K562 (cell line): ENCODE results near the gene SFMBT2. TPM values are rescaled to one million over a fixed set of nuclear protein-coding genes. Genes with fewer than 3 reads are reported as not detected.

Experiments
- ATAC-seq: fragments of 200-7000 bp; cut with Tn5 transposase; 3 replicates; pipeline ENCODE4 v1.9.1; 2020; ENCODE audit warnings: moderate library complexity
- BruUV-seq: library from RNA; stranded (reverse); fragments of 400-500 nt; replicated peaks from 2 replicates; lab custom pipeline; 2021; lab: Mats Ljungman, UMichigan
- CTCF ChIA-PET: fragments of 300-600 bp; formaldehyde crosslinking; extraction: SDS; loops from one replicate; lab custom pipeline; 2021; ENCODE audit warnings: low intra/inter-chr PET ratio; lab: Yijun Ruan, JAX
- POLR2A ChIA-PET: fragments of 300-600, 350-650 bp; sonication (Branson Sonifier 250); formaldehyde crosslinking; extraction: SDS; loops from one replicate; lab custom pipeline; 2021; ENCODE audit warnings: antibody characterized with exemption, inconsistent platforms; lab: Yijun Ruan, JAX
- DNase-seq, 4 experiments: peaks; one replicate each; pipeline versions ENCODE4 v3.0.0 to v3.0.0-alpha.2; 2011 to 2018; ENCODE audit warnings: low spot score in 3 of 4, mixed read lengths in 3 of 4; ENCODE audit errors: extremely low read depth in 1 of 4
- FAIRE-seq: peaks from 2 replicates; lab custom pipeline; 2011; peaks lifted over from hg19 to GRCh38; lab: Jason Lieb, UNC
- H2AFZ ChIP-seq: 2 replicates; pipeline ENCODE4 v1.6.0; 2011; ENCODE audit warnings: low read depth, low read length, control low read depth, inconsistent platforms
- H3K27ac ChIP-seq: fragments of 200-600 bp; 3 replicates; pipeline ENCODE4 v1.8.0; 2011; ENCODE audit warnings: low read depth, mild to moderate bottlenecking, control low read depth, inconsistent platforms, low read length, moderate library complexity, mixed read lengths; ENCODE audit errors: extremely low read depth
- H3K27me3 ChIP-seq, 2 experiments: fragments of 300-600 bp in 1 of 2; 2 replicates in 1 of 2; 3 replicates in 1 of 2; pipeline versions ENCODE4 v1.6.0 to v1.8.0; 2011; ENCODE audit warnings: inconsistent platforms in 2 of 2, low read length in 2 of 2, mild to moderate bottlenecking in 1 of 2, mixed read lengths in 1 of 2, moderate library complexity in 1 of 2; ENCODE audit not compliant: control insufficient read depth in 2 of 2, insufficient read depth in 2 of 2
- H3K36me3 ChIP-seq: fragments of 300-600 bp; 3 replicates; pipeline ENCODE4 v1.8.0; 2011; ENCODE audit warnings: mild to moderate bottlenecking, low read length, inconsistent platforms; ENCODE audit not compliant: control insufficient read depth, insufficient read depth
- H3K4me1 ChIP-seq, 2 experiments: fragments of 200-600 bp in 1 of 2; replicated peaks in 1 of 2; 2 replicates in 1 of 2; 3 replicates in 1 of 2; pipeline versions ENCODE4 v1.5.1 to v1.8.0; 2011; ENCODE audit warnings: inconsistent platforms in 2 of 2, low read length in 2 of 2, mild to moderate bottlenecking in 1 of 2, mixed read lengths in 1 of 2, moderate library complexity in 1 of 2; ENCODE audit not compliant: control insufficient read depth in 2 of 2, insufficient read depth in 2 of 2
- H3K4me2 ChIP-seq: 2 replicates; pipeline ENCODE4 v1.6.1; 2011; ENCODE audit warnings: low read length, control low read depth, inconsistent platforms, mixed read lengths; ENCODE audit not compliant: insufficient read depth
- H3K4me3 ChIP-seq: fragments of 200-600 bp; sonication (generic), shearing (Covaris generic); 2 replicates; pipeline ENCODE4 v1.5.1; 2016; ENCODE audit warnings: control low read depth, inconsistent platforms
- H3K79me2 ChIP-seq: fragments of 200-600 bp; 3 replicates; pipeline ENCODE4 v1.8.0; 2011; ENCODE audit warnings: low read length, inconsistent platforms; ENCODE audit not compliant: control insufficient read depth, insufficient read depth
- H3K9ac ChIP-seq, 2 experiments: 2 replicates each; pipeline versions ENCODE4 v1.6.0 to v1.6.1; 2011; ENCODE audit warnings: low read depth in 2 of 2, low read length in 2 of 2, control low read depth in 1 of 2, inconsistent platforms in 1 of 2, mild to moderate bottlenecking in 1 of 2, mixed read lengths in 1 of 2; ENCODE audit not compliant: insufficient read depth in 1 of 2
- H3K9me1 ChIP-seq: one replicate; pipeline ENCODE4 v1.6.0; 2011; ENCODE audit warnings: inconsistent platforms, mild to moderate bottlenecking, low read length, moderate library complexity; ENCODE audit not compliant: control insufficient read depth, insufficient read depth
- H3K9me3 ChIP-seq: replicated peaks from 2 replicates; pipeline ENCODE4 v1.5.1; 2011; ENCODE audit warnings: low read depth, low read length, inconsistent platforms; ENCODE audit not compliant: control insufficient read depth, insufficient read depth
- H4K20me1 ChIP-seq: replicated peaks from 2 replicates; pipeline ENCODE4 v1.6.1; 2011; ENCODE audit warnings: low read length, inconsistent platforms, mixed read lengths; ENCODE audit not compliant: control insufficient read depth, insufficient read depth
- BACH1 ChIP-seq: fragments of 200-800 bp; sonication (Bioruptor generic); IDR thresholded peaks from 2 replicates; pipeline ENCODE4 v1.6.1; 2016; ENCODE audit warnings: missing genetic modification characterization, missing compliant biosample characterization
- CBFB ChIP-seq: sonication (generic); formaldehyde crosslinking; IDR thresholded peaks from 2 replicates; pipeline ENCODE4 v1.4.0; 2020; ENCODE audit warnings: mild to moderate bottlenecking, missing genetic modification reagents
- CBX2 ChIP-seq: fragments of 200-600 bp; sonication (generic); IDR thresholded peaks from one replicate; pipeline ENCODE4 v1.6.1; 2012; ENCODE audit warnings: mild to moderate bottlenecking, low read length, inconsistent platforms; ENCODE audit not compliant: insufficient read depth, poor library complexity, severe bottlenecking
- FOSL1 ChIP-seq: fragments of 200-800 bp; sonication (Bioruptor generic); conservative IDR thresholded peaks from 2 replicates; pipeline ENCODE4 v1.6.1; 2016; ENCODE audit warnings: missing genetic modification characterization, missing compliant biosample characterization
- FOXA1 ChIP-seq: fragments of 450-650 bp; IDR thresholded peaks from 2 replicates; pipeline ENCODE4 v1.6.1; 2016; ENCODE audit warnings: mild to moderate bottlenecking, borderline replicate concordance
- FUS ChIP-seq: fragments of 200-400 bp; formaldehyde crosslinking; optimal IDR thresholded peaks from 2 replicates; pipeline ENCODE3; 2017; ENCODE audit warnings: low read depth, low read length
- MYBL2 ChIP-seq, 2 experiments: fragments of 450-650 bp in 1 of 2; sonication (generic) in 1 of 2; formaldehyde crosslinking in 1 of 2; IDR thresholded peaks; 2 replicates each; pipeline versions ENCODE4 v1.6.1 to v1.8.1; 2017 to 2022; ENCODE audit warnings: borderline replicate concordance in 1 of 2, inconsistent platforms in 1 of 2, low read depth in 1 of 2, mild to moderate bottlenecking in 1 of 2, missing genetic modification reagents in 1 of 2, moderate library complexity in 1 of 2
- NCOA6 ChIP-seq: fragments of 450-650 bp; IDR thresholded peaks from 2 replicates; pipeline ENCODE4 v1.6.1; 2017; ENCODE audit warnings: mild to moderate bottlenecking
- RFX5 ChIP-seq: IDR thresholded peaks from 2 replicates; pipeline ENCODE4 v1.6.1; 2011; ENCODE audit warnings: low read depth, mild to moderate bottlenecking, improper control_type of control experiment, low read length
- SIN3A ChIP-seq, 2 experiments: fragments of 150-350 bp in 1 of 2; IDR thresholded peaks; 2 replicates each; pipeline ENCODE4 v1.6.1; 2011 to 2016; ENCODE audit warnings: borderline replicate concordance in 2 of 2, low read depth in 2 of 2, low read length in 2 of 2, mild to moderate bottlenecking in 2 of 2, moderate library complexity in 2 of 2; ENCODE audit not compliant: control insufficient read depth in 1 of 2
- TCFL5 ChIP-seq: fragments of 250-450 bp; sonication (Bioruptor Pico); conservative IDR thresholded peaks from 2 replicates; pipeline ENCODE4 v1.6.1; 2021; ENCODE audit warnings: mild to moderate bottlenecking, moderate library complexity, matching md5 sums
- ZBTB17 ChIP-seq: fragments of 450-650 bp; formaldehyde crosslinking; IDR thresholded peaks from 2 replicates; pipeline ENCODE4 v1.4.0; 2020; ENCODE audit warnings: mild to moderate bottlenecking
- ZNF133 ChIP-seq: fragments of 250-450 bp; sonication (Bioruptor Pico); IDR thresholded peaks from 2 replicates; pipeline ENCODE4 v1.4.0; 2020; ENCODE audit warnings: mild to moderate bottlenecking
- ZNF165 ChIP-seq: fragments of 250-450 bp; sonication (Bioruptor Pico); IDR thresholded peaks from 2 replicates; pipeline ENCODE4 v1.4.0; 2020; ENCODE audit warnings: borderline replicate concordance
- ZNF436 ChIP-seq: fragments of 250-450, 450-650 bp; sonication (Bioruptor Pico); formaldehyde crosslinking; IDR thresholded peaks from 2 replicates; pipeline ENCODE4 v1.7.0; 2020; ENCODE audit warnings: mild to moderate bottlenecking
- ZNF75A ChIP-seq: fragments of 450-650 bp; formaldehyde crosslinking; IDR thresholded peaks from 2 replicates; pipeline ENCODE4 v1.4.0; 2020; ENCODE audit warnings: mild to moderate bottlenecking
- WGBS: fragments of 100-300 bp; shearing (Covaris generic); methylation state at CpG from one replicate; pipeline ENCODE4 v1.1.6; 2016; ENCODE audit warnings: low coverage, mixed read lengths; ENCODE audit not compliant: insufficient coverage; ENCODE audit errors: missing lambda C conversion rate; 5-methylcytosine and 5-hydroxymethylcytosine counted together
- in situ Hi-C: fragments of 300-500 bp; cut with MboI; formaldehyde crosslinking; loops from 4 replicates; pipeline ENCODE4 v1.15.0; 2018; ENCODE audit warnings: inconsistent platforms, mixed read lengths
- intact Hi-C: fragments of 100-400 bp; cut with micrococcal nuclease; formaldehyde crosslinking; loops from 2 replicates; pipeline ENCODE4 v1.14.2; 2022
- polyA plus RNA-seq, 8 experiments: library from polyadenylated mRNA; depleted of rRNA in 4 of 8; stranded (reverse) in 5 of 8; unstranded in 3 of 8; fragments of >200 nt; fragmentation: Nextera tagmentation in 2 of 8; fragmentation: Illumina TruSeq in 1 of 8; extraction: Ambion mirVana in 2 of 8; extraction: Trizol in 1 of 8; gene quantifications; 2 replicates each; pipeline versions ENCODE4 v1.2.1 to v1.2.3, GENCODE V29; 2011 to 2014; ENCODE audit warnings: inconsistent platforms in 1 of 8, missing spikeins in 1 of 8
- total RNA-seq, 7 experiments: library from RNA; depleted of rRNA in 6 of 7; stranded (reverse); fragments of >200 nt in 6 of 7; fragmentation: Illumina TruSeq in 2 of 7; extraction: Trizol in 2 of 7; gene quantifications; 2 replicates each; pipeline versions ENCODE4 v1.2.1 to v1.2.3, GENCODE V29; 2011 to 2021; ENCODE audit warnings: low replicate concordance in 1 of 7

SFMBT2 gene
- total and polyA plus RNA-seq, 9 of the 15 experiments (the other 6 are each of a cell fraction or from before 2014, with no cell fraction given) = 1.2 to 13.6 (median 7.6) TPM

GRCh38 chr10:7424919-7425318, 14.1 kb upstream of the SFMBT2 start:
- H2AFZ ChIP-seq = no peak overlapping the region
- in situ Hi-C loops (loop anchor here (5.0 to 25.0 kb wide), 2 partner anchors 513 to 738 kb away; no protein-coding TSS in a partner anchor), intact Hi-C loops (loop anchor here (5.0 kb wide), 1 partner anchor 1003 kb away; no protein-coding TSS in a partner anchor)
- no peaks in the 10 kb centered on the region for H3K9me1 ChIP-seq
- no peaks in the 10 kb centered on the region for H3K36me3 ChIP-seq
- no peaks in the 10 kb centered on the region for H3K9me3 ChIP-seq
- H3K9ac ChIP-seq = no peak overlapping the region
- no peak overlapping the region for H3K27ac ChIP-seq
- FAIRE-seq = no peak
- TF ChIP-seq ZBTB17 (CRISPR knock-in tag) = no peak
- TF ChIP-seq CBX2 = no peak
- TF ChIP-seq ZNF133 (CRISPR knock-in tag) = no peak
- TF ChIP-seq MYBL2 (IDR thresholded peaks at IDR 0.05; ENCODE audit: low read depth) = no peak
- TF ChIP-seq MYBL2 (CRISPR knock-in tag; IDR thresholded peaks at IDR 0.05; ENCODE audit: borderline replicate concordance) = no peak
- TF ChIP-seq ZNF165 (CRISPR knock-in tag) = no peak
- TF ChIP-seq CBFB (CRISPR knock-in tag) = no peak
- no peak for TF ChIP-seq FOSL1 (tag)
- TF ChIP-seq FUS = no peak
- TF ChIP-seq NCOA6 = no peak
- no peak for TF ChIP-seq BACH1 (tag)
- no peak for TF ChIP-seq SIN3A (IDR thresholded peaks at IDR 0.05; ENCODE audit: borderline replicate concordance in 2 of 2, control insufficient read depth in 1 of 2, low read depth in 2 of 2, low read length in 2 of 2)
- TF ChIP-seq RFX5 = no peak
- TF ChIP-seq FOXA1 = no peak
- no peak for TF ChIP-seq ZNF436
- TF ChIP-seq ZNF75A (CRISPR knock-in tag) = no peak
- TF ChIP-seq TCFL5 (CRISPR knock-in tag) = no peak
- CTCF ChIA-PET = no interaction called here
- H4K20me1 ChIP-seq = no peaks in the 10 kb centered on the region
- no peak for ATAC-seq
- no peak overlapping the region for H3K4me2 ChIP-seq
- BruUV-seq = no TSS peak
- peaks cover 20 to 26% of the 10 kb centered on the region in 2 experiments for H3K27me3 ChIP-seq
- no peak for DNase-seq
- POLR2A ChIA-PET = interaction anchor here (0.6 kb wide), 1 partner anchor 252 kb away, joined by 3 read pairs; no protein-coding TSS in a partner anchor
- H3K4me1 ChIP-seq = no peaks in the 10 kb centered on the region
- 4% methylated on average over 3 of the region's 3 CpGs for WGBS
- no peak overlapping the region for H3K4me3 ChIP-seq
- no peaks in the 10 kb centered on the region for H3K79me2 ChIP-seq
